T-helper 2 cell treated with Interferon-gamma antibody and Interleukin-4, amounts not matched to agents 5 μg/mL and 100 μg/mL, for 36 hours (primary cell): ENCODE data around the gene CFAP74.
A peak's percentile ranks its signal among the peaks of the same experiment; 100 is the strongest.

ENCODE experiments used
- DNase-seq: peaks from one replicate; pipeline ENCODE4 v3.0.0; 2021; ENCODE audit warnings: low spot score
- H3K27ac Mint-ChIP-seq: one replicate; pipeline ENCODE4 v1.8.0; 2021; ENCODE audit warnings: mild to moderate bottlenecking, mixed read lengths
- H3K27me3 Mint-ChIP-seq: one replicate; pipeline ENCODE4 v1.8.0; 2021; ENCODE audit warnings: low read depth, mixed read lengths
- H3K36me3 Mint-ChIP-seq: one replicate; pipeline ENCODE4 v1.8.0; 2021; ENCODE audit warnings: low read depth, mixed read lengths
- H3K4me1 Mint-ChIP-seq: one replicate; pipeline ENCODE4 v1.8.0; 2021; ENCODE audit warnings: low read depth, mixed read lengths
- H3K4me3 Mint-ChIP-seq: one replicate; pipeline ENCODE4 v1.8.0; 2022; ENCODE audit warnings: mild to moderate bottlenecking, moderate library complexity, mixed read lengths
- H3K9me3 Mint-ChIP-seq: one replicate; pipeline ENCODE4 v1.8.0; 2021; ENCODE audit warnings: mixed read lengths

CFAP74 gene

GRCh38 chr1:2019571-2020309, 16.2 kb upstream of the CFAP74 start:
- no peak overlapping the region for H3K4me3 Mint-ChIP-seq
- peaks cover 46% of the 10 kb centered on the region for H3K27me3 Mint-ChIP-seq
- no peak for DNase-seq
- peaks cover 1% of the 10 kb centered on the region for H3K4me1 Mint-ChIP-seq
- no peaks in the 10 kb centered on the region for H3K36me3 Mint-ChIP-seq
- H3K9me3 Mint-ChIP-seq = no peaks in the 10 kb centered on the region
- H3K27ac Mint-ChIP-seq = no peak overlapping the region

GRCh38 chr1:2019172-2019543, 15.6 kb upstream of the CFAP74 start, which contains the start of gene GABRD:
Gene GABRD, plus strand, starts transcription at chr1:2019345. Its CDS starts 79 bp downstream, at chr1:2019424.
- peak within 1 kb of the TSS; percentile 26 for H3K27ac Mint-ChIP-seq
- H3K36me3 Mint-ChIP-seq = no peaks in the 10 kb centered on the region
- H3K27me3 Mint-ChIP-seq = peaks cover 46% of the 10 kb centered on the region
- H3K4me3 Mint-ChIP-seq = peak within 1 kb of the TSS; percentile 28
- no peaks in the 10 kb centered on the region for H3K9me3 Mint-ChIP-seq
- DNase-seq = no peak
- peaks cover 1% of the 10 kb centered on the region for H3K4me1 Mint-ChIP-seq

GRCh38 chr1:2018217-2019171, 14.9 kb upstream of the CFAP74 start:
- no peak for DNase-seq
- Mint-ChIP-seq H3K4me3 (peak overlapping the region; percentile 28), H3K36me3 (no peaks in the 10 kb centered on the region), H3K9me3 (no peaks in the 10 kb centered on the region), H3K27ac (peak overlapping the region; percentile 26), H3K4me1 (peaks cover 1% of the 10 kb centered on the region), H3K27me3 (peaks cover 46% of the 10 kb centered on the region)

GRCh38 chr1:2016123-2016522, 12.5 kb upstream of the CFAP74 start:
- Mint-ChIP-seq H3K27me3 (peaks cover 45% of the 10 kb centered on the region), H3K27ac (no peak overlapping the region), H3K4me3 (no peak overlapping the region), H3K4me1 (peaks cover 1% of the 10 kb centered on the region), H3K36me3 (no peaks in the 10 kb centered on the region), H3K9me3 (no peaks in the 10 kb centered on the region)
- DNase-seq = no peak

GRCh38 chr1:2014741-2015735, 11.5 kb upstream of the CFAP74 start:
- Mint-ChIP-seq H3K36me3 (no peaks in the 10 kb centered on the region), H3K9me3 (no peaks in the 10 kb centered on the region), H3K27me3 (peaks cover 34% of the 10 kb centered on the region), H3K27ac (no peak overlapping the region), H3K4me1 (peaks cover 1% of the 10 kb centered on the region), H3K4me3 (no peak overlapping the region)
- no peak for DNase-seq

- Mint-ChIP-seq H3K4me1 (peaks cover 1% of the 10 kb centered on the region), H3K4me3 (no peak overlapping the region), H3K27me3 (peaks cover 31% of the 10 kb centered on the region), H3K27ac (no peak overlapping the region), H3K36me3 (no peaks in the 10 kb centered on the region), H3K9me3 (no peaks in the 10 kb centered on the region)
- DNase-seq = no peak
Observed at GRCh38 chr1:2014181-2014580, 10.6 kb upstream of the CFAP74 start.

GRCh38 chr1:2009101-2010053, 5.8 kb upstream of the CFAP74 start:
- DNase-seq = no peak
- Mint-ChIP-seq H3K4me1 (no peaks in the 10 kb centered on the region), H3K9me3 (no peaks in the 10 kb centered on the region), H3K36me3 (no peaks in the 10 kb centered on the region), H3K4me3 (no peak overlapping the region), H3K27ac (no peak overlapping the region), H3K27me3 (peaks cover 15% of the 10 kb centered on the region)

GRCh38 chr1:2004856-2005255, 1.3 kb upstream of the CFAP74 start:
- no peak for DNase-seq
- H3K27me3 Mint-ChIP-seq = peaks cover 39% of the 10 kb centered on the region
- H3K36me3 Mint-ChIP-seq = no peaks in the 10 kb centered on the region
- no peaks in the 10 kb centered on the region for H3K9me3 Mint-ChIP-seq
- H3K4me3 Mint-ChIP-seq = no peak overlapping the region
- H3K4me1 Mint-ChIP-seq = no peaks in the 10 kb centered on the region
- H3K27ac Mint-ChIP-seq = no peak overlapping the region

- Mint-ChIP-seq H3K4me1 (no peaks in the 10 kb centered on the region), H3K36me3 (no peaks in the 10 kb centered on the region), H3K9me3 (no peaks in the 10 kb centered on the region), H3K4me3 (no peak overlapping the region), H3K27ac (no peak overlapping the region), H3K27me3 (peaks cover 41% of the 10 kb centered on the region)
- no peak for DNase-seq
Observed at GRCh38 chr1:2001773-2002411, 1.7 kb downstream of the CFAP74 start.

- peaks cover 4% of the 10 kb centered on the region for H3K4me1 Mint-ChIP-seq
- DNase-seq = no peak
- peaks cover 40% of the 10 kb centered on the region for H3K27me3 Mint-ChIP-seq
- H3K9me3 Mint-ChIP-seq = no peaks in the 10 kb centered on the region
- H3K4me3 Mint-ChIP-seq = no peak overlapping the region
- H3K36me3 Mint-ChIP-seq = no peaks in the 10 kb centered on the region
- no peak overlapping the region for H3K27ac Mint-ChIP-seq
Observed at GRCh38 chr1:2000850-2001249, 2.7 kb downstream of the CFAP74 start.

- Mint-ChIP-seq H3K27me3 (peaks cover 37% of the 10 kb centered on the region), H3K9me3 (no peaks in the 10 kb centered on the region), H3K4me3 (no peak overlapping the region), H3K27ac (no peak overlapping the region), H3K4me1 (peaks cover 4% of the 10 kb centered on the region), H3K36me3 (no peaks in the 10 kb centered on the region)
- DNase-seq = no peak
Observed at GRCh38 chr1:2000432-2000831, 3.2 kb downstream of the CFAP74 start.

- no peak for DNase-seq
- Mint-ChIP-seq H3K27me3 (peaks cover 13% of the 10 kb centered on the region), H3K4me1 (peaks cover 4% of the 10 kb centered on the region), H3K36me3 (no peaks in the 10 kb centered on the region), H3K27ac (no peak overlapping the region), H3K9me3 (no peaks in the 10 kb centered on the region), H3K4me3 (no peak overlapping the region)
Observed at GRCh38 chr1:1997576-1997975, 6.0 kb downstream of the CFAP74 start.
